SU-DHL-6 (cell line): Measurements from ENCODE around the gene UGT3A1.

Experiments used
- H2AFZ ChIP-seq: fragments of 200-600 bp; sonication (generic); 2 replicates; pipeline ENCODE4 v1.6.1; 2014; ENCODE audit warnings: low read depth, mild to moderate bottlenecking, moderate library complexity, mixed read lengths, antibody characterized with exemption, low read length; ENCODE audit not compliant: severe bottlenecking
- H3F3A ChIP-seq: fragments of 200-600 bp; shearing (Covaris generic); 2 replicates; pipeline ENCODE4 v1.6.0; 2016; ENCODE audit warnings: antibody characterized with exemption, mild to moderate bottlenecking; ENCODE audit not compliant: insufficient read depth
- H3K27ac ChIP-seq: fragments of 200-600 bp; sonication (generic); 2 replicates; pipeline ENCODE4 v1.5.1; 2016; ENCODE audit warnings: low read depth, mild to moderate bottlenecking, low read length, moderate library complexity, mixed read lengths
- H3K27me3 ChIP-seq: fragments of 200-600 bp; sonication (generic), shearing (Covaris generic); 2 replicates; pipeline ENCODE4 v1.6.0; 2014; ENCODE audit warnings: mild to moderate bottlenecking, low read length
- H3K36me3 ChIP-seq: fragments of 200-600 bp; sonication (generic); 2 replicates; pipeline ENCODE4 v1.6.1; 2014; ENCODE audit warnings: mild to moderate bottlenecking, low read length, mixed read lengths
- H3K4me2 ChIP-seq: fragments of 300-600, 200-600 bp; shearing (Covaris generic), sonication (generic); 2 replicates; pipeline ENCODE4 v1.6.0; 2014; ENCODE audit warnings: low read length, low read depth, mild to moderate bottlenecking; ENCODE audit not compliant: poor library complexity, severe bottlenecking
- H3K4me3 ChIP-seq: fragments of 200-600 bp; sonication (generic); 2 replicates; pipeline ENCODE4 v1.5.1; 2014; ENCODE audit warnings: antibody characterized with exemption, low read length, mild to moderate bottlenecking, mixed read lengths; ENCODE audit not compliant: insufficient read depth, poor library complexity, severe bottlenecking
- H3K79me2 ChIP-seq: fragments of 200-600 bp; sonication (generic); 2 replicates; pipeline ENCODE4 v1.6.1; 2014; ENCODE audit warnings: mild to moderate bottlenecking, low read length, moderate library complexity; ENCODE audit not compliant: insufficient read depth
- H3K9ac ChIP-seq: fragments of 200-600 bp; sonication (generic); 2 replicates; pipeline ENCODE4 v1.7.0; 2014; ENCODE audit warnings: mild to moderate bottlenecking, low read length
- H3K9me2 ChIP-seq: fragments of 200-600 bp; sonication (generic); replicated peaks from 2 replicates; pipeline ENCODE4 v1.6.1; 2014; ENCODE audit warnings: low read length; ENCODE audit not compliant: insufficient read depth
- H3K9me3 ChIP-seq: fragments of 200-600 bp; sonication (generic); 2 replicates; pipeline ENCODE4 v1.6.1; 2014; ENCODE audit warnings: low read length, mixed read lengths; ENCODE audit not compliant: insufficient read depth
- H4K20me1 ChIP-seq: fragments of 200-600 bp; sonication (generic); 2 replicates; pipeline ENCODE4 v1.6.1; 2014; ENCODE audit warnings: low read depth, mild to moderate bottlenecking, antibody characterized with exemption, low read length, moderate library complexity, mixed read lengths
- EZH2phosphoT487 ChIP-seq: fragments of 200-600 bp; sonication (generic), shearing (Covaris generic); conservative IDR thresholded peaks from 2 replicates; pipeline ENCODE4 v1.6.1; 2018; ENCODE audit warnings: mild to moderate bottlenecking, antibody characterized with exemption, low read length, moderate library complexity, mixed read lengths
- TF ChIP-seq, protein P1 (sequence below): fragments of 200-600 bp; sonication (generic); IDR thresholded peaks from one replicate; pipeline ENCODE4 v1.5.1; 2017; ENCODE audit warnings: antibody characterized with exemption, mild to moderate bottlenecking, low read length, moderate library complexity; ENCODE audit not compliant: insufficient read depth, poor library complexity, severe bottlenecking

Gene UGT3A1

GRCh38 chr5:36033486-36033885 lies 42.3 kb upstream of the UGT3A1 start:
- TF ChIP-seq EZH2phosphoT487: no peak
- TF ChIP-seq, protein P1, sequence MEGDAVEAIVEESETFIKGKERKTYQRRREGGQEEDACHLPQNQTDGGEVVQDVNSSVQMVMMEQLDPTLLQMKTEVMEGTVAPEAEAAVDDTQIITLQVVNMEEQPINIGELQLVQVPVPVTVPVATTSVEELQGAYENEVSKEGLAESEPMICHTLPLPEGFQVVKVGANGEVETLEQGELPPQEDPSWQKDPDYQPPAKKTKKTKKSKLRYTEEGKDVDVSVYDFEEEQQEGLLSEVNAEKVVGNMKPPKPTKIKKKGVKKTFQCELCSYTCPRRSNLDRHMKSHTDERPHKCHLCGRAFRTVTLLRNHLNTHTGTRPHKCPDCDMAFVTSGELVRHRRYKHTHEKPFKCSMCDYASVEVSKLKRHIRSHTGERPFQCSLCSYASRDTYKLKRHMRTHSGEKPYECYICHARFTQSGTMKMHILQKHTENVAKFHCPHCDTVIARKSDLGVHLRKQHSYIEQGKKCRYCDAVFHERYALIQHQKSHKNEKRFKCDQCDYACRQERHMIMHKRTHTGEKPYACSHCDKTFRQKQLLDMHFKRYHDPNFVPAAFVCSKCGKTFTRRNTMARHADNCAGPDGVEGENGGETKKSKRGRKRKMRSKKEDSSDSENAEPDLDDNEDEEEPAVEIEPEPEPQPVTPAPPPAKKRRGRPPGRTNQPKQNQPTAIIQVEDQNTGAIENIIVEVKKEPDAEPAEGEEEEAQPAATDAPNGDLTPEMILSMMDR: no peak
- H3K79me2 ChIP-seq: no peaks in the 10 kb centered on the region
- H3K4me3 ChIP-seq: no peak overlapping the region
- no peak overlapping the region for H3K27ac ChIP-seq
- no peaks in the 10 kb centered on the region for H3F3A ChIP-seq
- H3K27me3 ChIP-seq: no peaks in the 10 kb centered on the region
- H4K20me1 ChIP-seq: no peaks in the 10 kb centered on the region
- H3K9me2 ChIP-seq: no peaks in the 10 kb centered on the region
- H3K9ac ChIP-seq: no peak overlapping the region
- no peaks in the 10 kb centered on the region for H3K36me3 ChIP-seq
- no peaks in the 10 kb centered on the region for H3K9me3 ChIP-seq
- no peak overlapping the region for H3K4me2 ChIP-seq
- H2AFZ ChIP-seq: no peak overlapping the region

- no peak overlapping the region for H3K4me3 ChIP-seq
- TF ChIP-seq, protein P1: no peak
- TF ChIP-seq EZH2phosphoT487: no peak
Measured at GRCh38 chr5:36033047-36033446, 41.9 kb upstream of the UGT3A1 start.

DNA sequence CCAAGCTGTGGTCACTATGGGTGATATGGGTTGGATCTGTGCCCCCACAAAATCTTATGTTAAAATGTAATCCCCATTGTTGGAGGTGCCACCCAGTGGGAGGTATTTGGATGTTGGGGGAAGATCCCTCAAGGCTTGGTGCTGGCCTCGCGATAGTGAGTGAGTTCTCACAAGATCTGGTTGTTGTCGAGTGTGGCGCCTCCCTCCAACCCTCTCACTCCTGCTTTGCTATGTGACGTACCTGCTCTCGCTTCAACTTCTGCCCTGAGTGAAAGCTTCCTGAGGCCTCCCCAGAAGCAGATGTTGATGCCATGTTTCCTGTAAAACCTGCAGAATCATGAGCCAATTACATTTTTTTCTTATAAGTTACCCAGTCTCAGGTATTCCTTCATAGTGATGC lies 40.0 kb upstream of the UGT3A1 start:
- no peaks in the 10 kb centered on the region for H3K27me3 ChIP-seq
- no peaks in the 10 kb centered on the region for H3K9me3 ChIP-seq
- no peaks in the 10 kb centered on the region for H3K9me2 ChIP-seq
- H3K27ac ChIP-seq: no peak overlapping the region
- no peaks in the 10 kb centered on the region for H3F3A ChIP-seq
- H3K36me3 ChIP-seq: no peaks in the 10 kb centered on the region
- H3K4me3 ChIP-seq: no peak overlapping the region
- TF ChIP-seq, protein P1: no peak
- no peak for TF ChIP-seq EZH2phosphoT487
- H3K9ac ChIP-seq: no peak overlapping the region
- no peak overlapping the region for H3K4me2 ChIP-seq
- no peaks in the 10 kb centered on the region for H3K79me2 ChIP-seq
- H4K20me1 ChIP-seq: no peaks in the 10 kb centered on the region
- no peak overlapping the region for H2AFZ ChIP-seq

More at GRCh38 chr5:36033047-36033446, 41.9 kb upstream of the UGT3A1 start:
- Histone ChIP-seq H3K27ac (no peak overlapping the region), H3K36me3 (no peaks in the 10 kb centered on the region), H3K9me3 (no peaks in the 10 kb centered on the region), H3K4me2 (no peak overlapping the region), H2AFZ (no peak overlapping the region), H4K20me1 (no peaks in the 10 kb centered on the region), H3K9ac (no peak overlapping the region), H3F3A (no peaks in the 10 kb centered on the region), H3K27me3 (no peaks in the 10 kb centered on the region), H3K79me2 (no peaks in the 10 kb centered on the region), H3K9me2 (no peaks in the 10 kb centered on the region)
